GM19438 (cell line): ENCODE measurements around the gene NRBF2.
A peak's percentile ranks its signal among the peaks of the same experiment; 100 is the strongest.

ENCODE experiments used
- ATAC-seq: cut with Tn5 transposase; IDR thresholded peaks from one replicate; pipeline ENCODE4 v1.9.1; 2021; ENCODE audit warnings: low read depth; ENCODE audit not compliant: unreplicated experiment

Gene NRBF2

GRCh38 chr10:63157845-63158624, 24.9 kb downstream of the NRBF2 start:
- ATAC-seq = peak; percentile 65

DNA sequence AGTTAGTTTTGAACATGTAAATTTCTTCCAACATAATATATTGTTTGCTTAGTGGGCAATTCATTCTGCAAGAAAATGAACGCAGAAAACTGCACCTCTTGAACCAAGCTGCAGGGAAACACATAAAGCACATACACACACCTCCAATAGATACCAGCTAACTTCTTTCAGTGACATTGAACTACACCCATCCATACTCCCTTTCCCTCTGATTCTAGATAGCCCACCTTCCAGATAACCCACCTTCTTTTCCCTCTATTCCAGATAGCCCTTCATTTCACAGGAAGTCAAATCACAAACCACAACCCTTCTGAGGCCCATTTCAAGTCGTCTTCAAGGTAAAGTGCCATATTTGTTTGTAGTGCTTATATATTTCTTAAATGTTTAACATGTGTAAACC, 28.5 kb downstream of the NRBF2 start:
- no peak for ATAC-seq

- ATAC-seq = no peak
Observed at GRCh38 chr10:63164166-63164623, 31.1 kb downstream of the NRBF2 start.

DNA sequence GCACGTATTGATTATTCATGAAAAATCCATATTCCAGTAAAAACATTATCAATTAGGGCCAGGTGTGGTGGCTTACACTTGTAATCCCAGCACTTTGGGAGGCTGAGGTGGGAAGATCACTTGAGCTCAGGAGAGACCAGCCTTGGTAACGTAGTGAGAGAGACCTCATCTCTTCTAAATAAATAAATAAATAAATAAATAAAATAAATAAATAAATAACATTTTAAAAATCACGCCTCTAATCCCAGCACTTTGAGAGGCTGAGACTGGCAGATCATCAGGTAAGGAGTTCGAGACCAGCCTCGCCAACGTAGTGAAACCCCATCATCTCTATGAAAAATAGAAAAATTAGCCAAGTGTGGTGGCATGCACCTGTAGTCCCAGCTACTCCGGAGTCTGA, 32.1 kb downstream of the NRBF2 start:
- no peak for ATAC-seq

DNA sequence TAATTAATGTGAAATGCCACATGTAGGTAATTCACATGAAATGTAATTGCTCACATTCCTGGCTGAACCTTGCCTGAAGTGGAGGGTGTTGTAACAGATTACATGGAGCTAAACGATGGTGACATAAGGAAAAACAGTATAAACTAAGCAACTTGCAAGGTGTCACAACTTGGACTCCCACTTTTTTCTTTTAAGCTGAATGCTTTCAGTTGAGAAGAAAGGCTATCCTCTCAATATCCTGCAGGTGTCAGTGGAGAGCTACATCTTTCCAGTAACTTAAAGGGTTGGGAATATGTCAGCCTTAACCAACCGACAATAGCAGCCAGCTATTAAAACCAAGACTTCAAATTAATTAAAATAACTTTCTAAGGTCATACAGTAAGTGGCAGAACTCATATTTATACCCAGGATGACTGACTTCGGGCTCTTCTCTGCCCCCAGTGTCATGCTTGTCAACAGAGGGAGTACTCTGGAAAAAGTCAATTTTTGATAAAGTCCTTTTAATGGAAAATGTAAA, 33.7 kb downstream of the NRBF2 start:
- peak; percentile 52 for ATAC-seq

DNA sequence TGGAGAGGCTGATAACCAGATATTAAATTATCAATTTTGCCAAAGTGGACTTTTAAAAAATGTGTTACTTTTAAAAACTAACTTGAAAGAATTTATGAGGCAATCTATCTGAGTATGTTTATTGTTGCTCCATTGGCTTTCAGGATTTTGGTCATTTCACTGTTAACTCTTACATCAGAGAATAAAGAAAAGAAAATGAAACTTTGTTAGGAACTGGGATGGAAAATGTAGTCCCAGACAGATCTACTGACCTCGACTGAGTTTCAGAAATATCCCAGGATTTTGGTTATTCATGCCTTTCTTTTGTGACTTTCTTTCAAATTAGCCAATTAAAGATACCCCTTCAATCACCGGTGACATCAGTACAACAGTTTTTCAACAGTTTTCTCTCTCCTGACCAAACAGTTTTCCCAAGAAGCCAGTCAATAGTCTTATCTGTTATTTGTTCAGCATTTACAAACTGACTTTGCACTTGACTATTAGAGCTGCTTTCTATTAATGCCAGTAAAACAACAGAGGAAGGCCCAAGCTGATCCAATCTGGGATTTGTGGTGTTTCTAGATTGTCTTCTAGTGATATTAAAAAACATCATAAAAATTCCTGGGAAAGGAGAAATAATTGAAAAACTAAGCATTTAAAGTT, 35.8 kb downstream of the NRBF2 start:
- ATAC-seq = no peak

DNA sequence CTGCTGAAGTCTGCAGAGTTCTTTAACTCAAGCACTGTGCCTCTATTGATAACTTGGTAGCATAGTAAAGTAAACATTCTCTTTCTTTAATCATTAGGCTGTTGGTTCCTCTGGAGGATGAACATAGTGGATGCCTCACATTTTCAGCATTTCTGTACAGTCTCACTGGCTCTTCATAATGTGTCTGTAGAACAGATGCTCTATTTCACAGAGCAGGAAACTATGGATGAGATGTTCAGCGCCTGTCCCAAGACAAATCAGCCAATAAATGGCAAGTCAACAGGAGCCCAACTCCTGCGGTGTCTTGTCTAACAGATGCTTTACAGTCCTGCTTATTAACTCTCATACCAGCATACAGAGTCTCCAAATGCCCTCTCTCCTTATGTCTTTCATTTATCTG, 36.5 kb downstream of the NRBF2 start:
- ATAC-seq = no peak

- ATAC-seq = no peak
Observed at GRCh38 chr10:63171255-63171855, 38.2 kb downstream of the NRBF2 start.

- ATAC-seq = no peak
Observed at GRCh38 chr10:63171926-63172325, 38.8 kb downstream of the NRBF2 start.

DNA sequence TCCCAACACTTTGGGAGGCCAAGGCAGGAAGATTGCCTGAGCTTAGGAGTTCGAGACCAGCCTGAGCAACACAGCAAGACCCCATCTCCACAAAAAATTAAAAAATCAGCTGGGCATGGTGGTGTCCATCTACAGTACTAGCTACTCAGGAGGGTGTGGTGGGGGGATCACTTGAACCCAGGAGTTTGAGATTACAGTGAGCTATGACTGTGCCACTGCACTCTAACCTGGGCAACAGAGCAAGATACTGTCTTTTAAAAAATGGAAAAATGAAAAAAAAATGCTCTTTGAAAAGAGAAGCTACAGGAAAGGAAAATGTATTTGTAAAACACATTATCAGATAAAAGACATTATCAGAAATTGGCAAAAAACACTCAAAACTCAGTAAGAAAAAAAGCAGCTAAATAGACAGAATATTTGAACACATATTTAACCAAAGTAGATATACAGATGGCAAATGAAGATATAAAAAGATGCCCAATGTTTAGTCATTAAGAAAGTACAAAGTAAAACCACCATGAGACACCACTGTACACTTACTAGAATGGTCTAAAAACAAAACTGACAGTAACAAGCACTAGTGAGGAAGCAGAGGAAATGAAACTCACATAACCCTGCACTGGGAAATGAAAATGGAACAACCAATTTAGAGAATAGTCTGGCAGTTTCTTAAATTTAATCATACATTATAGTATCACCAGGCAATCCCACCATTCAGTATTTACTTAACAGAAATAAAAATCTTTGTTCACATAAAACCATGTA, 40.5 kb downstream of the NRBF2 start:
- peak; percentile 97 for ATAC-seq

GRCh38 chr10:63175534-63175933, 42.4 kb downstream of the NRBF2 start:
- ATAC-seq = no peak

- no peak for ATAC-seq
Observed at GRCh38 chr10:63192826-63193225, 59.7 kb downstream of the NRBF2 start.

- ATAC-seq = no peak
Observed at GRCh38 chr10:63197344-63198092, 64.4 kb downstream of the NRBF2 start.

GRCh38 chr10:63199716-63200115, 66.6 kb downstream of the NRBF2 start:
- no peak for ATAC-seq

- ATAC-seq = no peak
Observed at GRCh38 chr10:63200431-63200830, 67.3 kb downstream of the NRBF2 start.

GRCh38 chr10:63201118-63201517, 68.0 kb downstream of the NRBF2 start:
- no peak for ATAC-seq
